Measurements from ENCODE around the gene PLEKHG5. TPM values are rescaled to one million over a fixed set of nuclear protein-coding genes. Genes with fewer than 3 reads are reported as not detected.

Gene PLEKHG5
- total and polyA plus RNA-seq, 12 donors = 2.0 to 96.3 (median 18.4) TPM

DNA sequence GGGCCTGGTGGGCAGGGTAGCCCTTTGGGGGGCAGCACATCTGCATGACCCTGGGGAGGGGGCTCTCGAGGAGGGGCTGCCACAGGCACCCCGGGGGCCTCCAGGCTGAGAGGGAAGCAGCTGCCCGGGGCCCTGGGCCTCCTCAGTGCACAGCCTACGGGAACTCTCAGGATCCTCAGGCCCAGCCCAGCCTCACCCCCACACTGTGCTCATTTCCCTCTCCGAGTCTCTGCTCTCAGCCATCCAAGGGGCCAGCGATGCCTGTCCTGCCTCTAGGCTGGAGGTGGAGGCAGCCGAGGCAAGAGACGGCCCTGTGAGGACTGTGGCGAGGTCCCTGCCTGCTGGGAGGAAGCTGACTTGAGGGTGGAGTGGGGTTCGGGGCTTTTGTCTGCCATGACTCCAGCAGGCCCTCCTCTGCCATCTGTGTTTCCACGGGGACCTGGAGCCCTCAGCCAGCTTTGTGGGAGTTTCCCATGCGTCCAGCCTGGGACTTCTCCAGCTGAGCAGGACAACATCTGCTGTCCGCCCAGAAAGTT lies 7.2 kb upstream of the PLEKHG5 start:
- Histone ChIP-seq H3K36me3 (replicated peaks in 1 of 2) (no peaks in the 10 kb centered on the region), H3K9me3 (replicated peaks in 1 of 3) (no peaks in the 10 kb centered on the region), H3K27ac (peak overlapping the region in 1 of 5 donors; percentile 12), H3K4me3 (no peak overlapping the region), H3K4me1 (replicated peaks in 1 of 2) (peaks cover 35 to 62% of the 10 kb centered on the region in 2 donors), H3K27me3 (no peaks in the 10 kb centered on the region)
- intact Hi-C loops (cut with DNase I) = no loop called here
- WGBS, 4 donors = 71 to 81% (median 71%) methylated on average over 5 to 13 of the region's 13 CpGs
- TF ChIP-seq, protein P1, sequence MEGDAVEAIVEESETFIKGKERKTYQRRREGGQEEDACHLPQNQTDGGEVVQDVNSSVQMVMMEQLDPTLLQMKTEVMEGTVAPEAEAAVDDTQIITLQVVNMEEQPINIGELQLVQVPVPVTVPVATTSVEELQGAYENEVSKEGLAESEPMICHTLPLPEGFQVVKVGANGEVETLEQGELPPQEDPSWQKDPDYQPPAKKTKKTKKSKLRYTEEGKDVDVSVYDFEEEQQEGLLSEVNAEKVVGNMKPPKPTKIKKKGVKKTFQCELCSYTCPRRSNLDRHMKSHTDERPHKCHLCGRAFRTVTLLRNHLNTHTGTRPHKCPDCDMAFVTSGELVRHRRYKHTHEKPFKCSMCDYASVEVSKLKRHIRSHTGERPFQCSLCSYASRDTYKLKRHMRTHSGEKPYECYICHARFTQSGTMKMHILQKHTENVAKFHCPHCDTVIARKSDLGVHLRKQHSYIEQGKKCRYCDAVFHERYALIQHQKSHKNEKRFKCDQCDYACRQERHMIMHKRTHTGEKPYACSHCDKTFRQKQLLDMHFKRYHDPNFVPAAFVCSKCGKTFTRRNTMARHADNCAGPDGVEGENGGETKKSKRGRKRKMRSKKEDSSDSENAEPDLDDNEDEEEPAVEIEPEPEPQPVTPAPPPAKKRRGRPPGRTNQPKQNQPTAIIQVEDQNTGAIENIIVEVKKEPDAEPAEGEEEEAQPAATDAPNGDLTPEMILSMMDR (IDR thresholded peaks at IDR 0.05) = no peak
- TF ChIP-seq POLR2A (IDR thresholded peaks at IDR 0.05) = no peak
- no peak for DNase-seq

DNA sequence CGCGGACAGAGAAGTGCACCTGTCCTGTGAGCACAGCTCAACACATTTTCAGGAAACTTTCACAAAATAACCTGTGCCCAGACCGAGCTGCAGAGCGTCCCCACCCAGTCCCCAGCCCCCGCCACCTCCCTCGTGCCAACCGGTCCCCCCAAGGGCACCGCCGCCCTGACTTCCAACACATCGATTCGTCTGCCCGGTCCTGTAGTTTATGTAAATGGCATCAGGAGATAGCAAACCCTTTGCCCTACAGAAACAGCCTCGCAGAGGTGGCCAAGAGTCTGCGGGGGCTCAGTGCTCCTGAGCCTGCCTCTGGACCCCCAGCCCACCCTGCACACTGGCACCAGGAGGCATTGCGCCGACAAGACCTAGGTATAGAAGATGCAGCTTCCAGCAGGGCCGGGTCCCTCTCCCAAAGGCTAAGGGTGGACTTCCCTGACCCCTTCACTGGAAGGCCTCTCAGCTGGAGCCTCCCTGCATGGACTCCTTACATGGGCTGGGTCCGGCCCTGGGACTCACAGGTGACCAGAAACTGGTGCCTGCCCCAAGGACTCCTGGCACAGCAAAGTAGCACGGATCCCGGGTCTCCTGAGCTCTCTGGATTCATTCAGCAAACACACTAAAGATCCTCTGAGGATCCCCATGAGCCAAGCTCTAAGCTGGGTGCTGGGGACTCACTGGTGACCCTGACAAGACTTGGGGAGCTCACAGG lies 6.6 kb upstream of the PLEKHG5 start:
- DNase-seq = no peak
- peak overlapping the region in 2 of 5 donors; percentile 56 to 78 for H3K27ac ChIP-seq
- no peaks in the 10 kb centered on the region for H3K36me3 ChIP-seq (replicated peaks in 1 of 2)
- no peaks in the 10 kb centered on the region for H3K9me3 ChIP-seq (replicated peaks in 1 of 3)
- intact Hi-C loops (cut with DNase I) = no loop called here
- TF ChIP-seq, protein P1 (IDR thresholded peaks at IDR 0.05) = no peak
- no peak for TF ChIP-seq POLR2A (IDR thresholded peaks at IDR 0.05)
- WGBS, 4 donors = 12 to 34% (median 32%) methylated on average over 11 to 20 of the region's 20 CpGs
- H3K4me1 ChIP-seq (replicated peaks in 1 of 2) = peaks cover 35 to 60% of the 10 kb centered on the region in 2 donors
- no peaks in the 10 kb centered on the region for H3K27me3 ChIP-seq
- H3K4me3 ChIP-seq = peak overlapping the region in 2 of 4 donors; percentile 59 to 89

DNA sequence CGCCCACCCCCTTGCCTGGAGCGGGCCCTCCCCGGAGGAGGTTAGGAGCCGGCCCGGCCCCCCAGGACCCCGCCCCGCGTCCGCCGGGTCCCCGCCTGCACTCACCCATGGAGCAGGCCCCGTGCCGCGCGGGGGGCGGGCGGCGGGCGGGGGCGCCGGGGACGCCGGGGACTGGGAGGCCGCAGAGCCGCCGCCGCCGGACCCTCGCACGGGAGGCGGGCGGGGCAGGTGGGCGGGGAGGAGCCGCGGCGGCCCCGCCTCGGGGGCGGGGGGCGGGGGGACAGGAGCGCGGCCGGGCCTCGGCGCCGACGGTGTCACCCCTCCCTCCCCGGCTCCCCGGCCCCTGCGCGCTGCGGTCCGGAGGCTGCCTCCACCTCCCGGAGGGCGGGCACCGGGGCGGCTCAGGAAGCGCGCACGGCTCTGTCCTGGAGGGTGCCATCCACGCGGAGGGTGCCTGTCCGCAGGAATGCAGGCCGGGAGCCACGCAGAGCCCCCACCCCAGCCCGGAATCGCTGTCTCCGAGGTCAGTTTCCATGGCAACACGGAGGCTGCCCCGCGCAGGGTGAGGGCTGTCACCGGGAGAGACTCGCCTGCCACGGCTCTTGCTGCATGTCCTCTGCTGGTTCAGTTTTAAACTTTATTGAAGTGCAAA lies 5.9 kb upstream of the PLEKHG5 start:
- Histone ChIP-seq H3K36me3 (replicated peaks in 1 of 2) (no peaks in the 10 kb centered on the region), H3K4me1 (replicated peaks in 1 of 2) (peaks cover 30 to 57% of the 10 kb centered on the region in 2 donors), H3K27me3 (no peaks in the 10 kb centered on the region), H3K27ac (peak overlapping the region in 4 of 5 donors; percentile 46 to 78 (median 73)), H3K4me3 (peak overlapping the region in 3 of 4 donors; percentile 56 to 89 (median 59)), H3K9me3 (replicated peaks in 1 of 3) (no peaks in the 10 kb centered on the region)
- TF ChIP-seq, protein P1 (IDR thresholded peaks at IDR 0.05) = no peak
- TF ChIP-seq POLR2A (IDR thresholded peaks at IDR 0.05) = no peak
- 0 to 1% (median 0%) methylated on average over 7 to 73 of the region's 74 CpGs for WGBS, 4 donors
- intact Hi-C loops (cut with DNase I) = no loop called here
- DNase-seq = peak; percentile 73 to 83 (median 76)

DNA sequence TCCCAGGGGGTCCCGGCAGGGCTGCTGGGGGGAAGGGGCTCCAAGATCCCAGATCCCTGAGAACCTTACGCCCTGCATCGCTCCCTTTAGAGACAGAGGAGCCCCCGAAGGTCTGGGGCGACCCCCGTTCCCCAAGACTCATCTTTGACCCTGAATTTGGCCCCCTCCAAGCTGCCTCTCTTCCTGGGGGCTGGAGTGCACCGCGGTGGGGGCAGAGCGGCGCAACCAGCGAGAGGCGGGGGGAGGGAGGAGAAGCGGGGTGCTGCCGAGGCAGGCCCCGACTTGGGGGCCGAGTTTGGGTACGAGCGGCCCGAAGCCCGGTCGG lies 5.4 kb upstream of the PLEKHG5 start:
- intact Hi-C loops (cut with DNase I) = no loop called here
- H3K4me3 ChIP-seq = peak overlapping the region in 2 of 4 donors; percentile 59 to 89
- peak overlapping the region in 4 of 5 donors; percentile 46 to 78 (median 73) for H3K27ac ChIP-seq
- H3K36me3 ChIP-seq (replicated peaks in 1 of 2) = no peaks in the 10 kb centered on the region
- H3K27me3 ChIP-seq = no peaks in the 10 kb centered on the region
- 1 to 4% (median 2%) methylated on average over 4 to 21 of the region's 21 CpGs; no CpG with 5 or more reads in 1 of the 4 donors for WGBS, 4 donors
- TF ChIP-seq POLR2A (IDR thresholded peaks at IDR 0.05) = no peak
- H3K9me3 ChIP-seq (replicated peaks in 1 of 3) = no peaks in the 10 kb centered on the region
- peaks cover 25 to 57% of the 10 kb centered on the region in 2 donors for H3K4me1 ChIP-seq (replicated peaks in 1 of 2)
- no peak for DNase-seq

Measured in adrenal gland (tissue), 12 donors.